ENCODE data around the gene ATAD3B. TPM values are rescaled to one million over a fixed set of nuclear protein-coding genes. Genes with fewer than 3 reads are reported as not detected.
A peak's percentile ranks its signal among the peaks of the same experiment; 100 is the strongest.

Gene ATAD3B
- total RNA-seq, 1 experiment from 2014 or later = 62.9 TPM

- H3K27ac ChIP-seq (ENCODE audit: low read depth, low read length) = no peak overlapping the region
- H3K4me3 ChIP-seq (replicated peaks in 1 of 2; ENCODE audit: low read depth in 1 of 2, low read length in 2 of 2) = no peak overlapping the region
- no peak overlapping the region for H2AFZ ChIP-seq (ENCODE audit: low read depth, low read length, poor library complexity, severe bottlenecking)
- no peaks in the 10 kb centered on the region for H3K9me2 ChIP-seq (ENCODE audit: insufficient read depth)
- CTCF ChIA-PET = no interaction called here
- DNase-seq (ENCODE audit: low read depth, low spot score) (no peak), ATAC-seq (no peak)
- intact Hi-C loops (cut with micrococcal nuclease) = no loop called here
- RAD21 ChIA-PET (ENCODE audit: low non-redundant PET in 1 of 2, low total read pairs in 2 of 2, uncharacterized antibody in 2 of 2, unreplicated experiment in 2 of 2) = no interaction called here
- no peak overlapping the region for H3K9ac ChIP-seq (ENCODE audit: low read length)
- peaks cover 0 to 2% of the 10 kb centered on the region in 2 experiments; a peak in 1 of 4 replicates for H3K36me3 ChIP-seq (ENCODE audit: control insufficient read depth in 1 of 2, insufficient read depth in 2 of 2, low read length in 2 of 2)
- H4K20me1 ChIP-seq (ENCODE audit: insufficient read depth) = no peaks in the 10 kb centered on the region
- BruUV-seq (replicated peaks) = no TSS peak
- POLR2A ChIA-PET = no interaction called here
- no peak for TF ChIP-seq TCF7L2 (IDR thresholded peaks at IDR 0.05; ENCODE audit: borderline replicate concordance, extremely low read depth, insufficient read depth, insufficient read length)
- TF ChIP-seq POLR2A (IDR thresholded peaks at IDR 0.05; ENCODE audit: borderline replicate concordance, extremely low read depth, insufficient read depth, insufficient read length) = no peak
- no peak for TF ChIP-seq SP1 (IDR thresholded peaks at IDR 0.05; ENCODE audit: low read depth)
- TF ChIP-seq CEBPB (IDR thresholded peaks at IDR 0.05; ENCODE audit: low read depth) = no peak
- no peak for TF ChIP-seq JUND (IDR thresholded peaks at IDR 0.05)
- 0 out of 2 replicates have a peak, but pooled peaks have one; percentile 28 for TF ChIP-seq SIN3A (IDR thresholded peaks at IDR 0.05; ENCODE audit: low read depth)
- TF ChIP-seq MAX (IDR thresholded peaks at IDR 0.05) = no peak
- no peak for TF ChIP-seq ELF1 (IDR thresholded peaks at IDR 0.05; ENCODE audit: borderline replicate concordance, low read depth)
- TF ChIP-seq ZFX (IDR thresholded peaks at IDR 0.05) = no peak
- H3K79me2 ChIP-seq (ENCODE audit: insufficient read depth, low read length) = peaks cover 4% of the 10 kb centered on the region; the same call in 1 of the 2 replicates
- H3K9me3 ChIP-seq (ENCODE audit: control insufficient read depth in 1 of 2, insufficient read depth in 1 of 2, low read depth in 1 of 2, low read length in 2 of 2) = no peaks in the 10 kb centered on the region
- H3K27me3 ChIP-seq (ENCODE audit: insufficient read depth, low read length) = no peaks in the 10 kb centered on the region
- no peaks in the 10 kb centered on the region for H3K4me1 ChIP-seq (ENCODE audit: control insufficient read depth in 1 of 2, insufficient read depth in 2 of 2, low read length in 2 of 2)
- no peak overlapping the region for H3K4me2 ChIP-seq (ENCODE audit: low read length)
These were observed 72.1 kb downstream of the ATAD3B start for GRCh38 chr1:1543706-1544099.

- ATAC-seq = no peak
- H3K36me3 ChIP-seq (ENCODE audit: control insufficient read depth in 1 of 2, insufficient read depth in 2 of 2, low read length in 2 of 2) = peaks cover 0 to 2% of the 10 kb centered on the region in 2 experiments; a peak in 1 of 4 replicates
- peaks cover 6% of the 10 kb centered on the region; the same call in 1 of the 2 replicates for H3K79me2 ChIP-seq (ENCODE audit: insufficient read depth, low read length)
- no peaks in the 10 kb centered on the region for H4K20me1 ChIP-seq (ENCODE audit: insufficient read depth)
- no peak overlapping the region for H3K27ac ChIP-seq (ENCODE audit: low read depth, low read length)
- ChIA-PET POLR2A (no interaction called here), RAD21 (ENCODE audit: low non-redundant PET in 1 of 2, low total read pairs in 2 of 2, uncharacterized antibody in 2 of 2, unreplicated experiment in 2 of 2) (no interaction called here), CTCF (no interaction called here)
- H3K9me2 ChIP-seq (ENCODE audit: insufficient read depth) = no peaks in the 10 kb centered on the region
- no peak for DNase-seq (ENCODE audit: low read depth, low spot score)
- no peaks in the 10 kb centered on the region for H3K27me3 ChIP-seq (ENCODE audit: insufficient read depth, low read length)
- BruUV-seq (replicated peaks) = no TSS peak
- no peaks in the 10 kb centered on the region for H3K9me3 ChIP-seq (ENCODE audit: control insufficient read depth in 1 of 2, insufficient read depth in 1 of 2, low read depth in 1 of 2, low read length in 2 of 2)
- H2AFZ ChIP-seq (ENCODE audit: low read depth, low read length, poor library complexity, severe bottlenecking) = no peak overlapping the region
- no peaks in the 10 kb centered on the region for H3K4me1 ChIP-seq (ENCODE audit: control insufficient read depth in 1 of 2, insufficient read depth in 2 of 2, low read length in 2 of 2)
- no peak overlapping the region for H3K9ac ChIP-seq (ENCODE audit: low read length)
- no peak overlapping the region for H3K4me2 ChIP-seq (ENCODE audit: low read length)
- intact Hi-C loops (cut with micrococcal nuclease) = no loop called here
- no peak overlapping the region for H3K4me3 ChIP-seq (replicated peaks in 1 of 2; ENCODE audit: low read depth in 1 of 2, low read length in 2 of 2)
- TF ChIP-seq POLR2A (IDR thresholded peaks at IDR 0.05; ENCODE audit: borderline replicate concordance, extremely low read depth, insufficient read depth, insufficient read length) (no peak), CTCF (IDR thresholded peaks at IDR 0.05 in 2 of 3, conservative IDR thresholded peaks at IDR 0.05 in 1 of 3; ENCODE audit: borderline replicate concordance in 1 of 3, insufficient read depth in 1 of 3, low read depth in 2 of 3, low read length in 2 of 3) (no peak), EZH2phosphoT487 (IDR thresholded peaks at IDR 0.05; ENCODE audit: borderline replicate concordance) (no peak), ZNF274 (IDR thresholded peaks at IDR 0.05; ENCODE audit: low read depth, low read length) (no peak), POLR2AphosphoS5 (IDR thresholded peaks at IDR 0.05; ENCODE audit: low read depth, low read length) (no peak), CEBPB (IDR thresholded peaks at IDR 0.05; ENCODE audit: low read depth) (no peak), CBX3 (IDR thresholded peaks at IDR 0.05; ENCODE audit: low read depth) (no peak), ZFX (IDR thresholded peaks at IDR 0.05) (no peak), JUND (IDR thresholded peaks at IDR 0.05) (no peak), SP1 (IDR thresholded peaks at IDR 0.05; ENCODE audit: low read depth) (no peak)
- TF ChIP-seq, protein P1, sequence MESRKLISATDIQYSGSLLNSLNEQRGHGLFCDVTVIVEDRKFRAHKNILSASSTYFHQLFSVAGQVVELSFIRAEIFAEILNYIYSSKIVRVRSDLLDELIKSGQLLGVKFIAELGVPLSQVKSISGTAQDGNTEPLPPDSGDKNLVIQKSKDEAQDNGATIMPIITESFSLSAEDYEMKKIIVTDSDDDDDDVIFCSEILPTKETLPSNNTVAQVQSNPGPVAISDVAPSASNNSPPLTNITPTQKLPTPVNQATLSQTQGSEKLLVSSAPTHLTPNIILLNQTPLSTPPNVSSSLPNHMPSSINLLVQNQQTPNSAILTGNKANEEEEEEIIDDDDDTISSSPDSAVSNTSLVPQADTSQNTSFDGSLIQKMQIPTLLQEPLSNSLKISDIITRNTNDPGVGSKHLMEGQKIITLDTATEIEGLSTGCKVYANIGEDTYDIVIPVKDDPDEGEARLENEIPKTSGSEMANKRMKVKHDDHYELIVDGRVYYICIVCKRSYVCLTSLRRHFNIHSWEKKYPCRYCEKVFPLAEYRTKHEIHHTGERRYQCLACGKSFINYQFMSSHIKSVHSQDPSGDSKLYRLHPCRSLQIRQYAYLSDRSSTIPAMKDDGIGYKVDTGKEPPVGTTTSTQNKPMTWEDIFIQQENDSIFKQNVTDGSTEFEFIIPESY (IDR thresholded peaks at IDR 0.05; ENCODE audit: extremely low read depth, insufficient replicate concordance, low read length) = no peak
These were observed 73.0 kb downstream of the ATAD3B start for GRCh38 chr1:1544544-1544943.
